CD14-positive monocyte (primary cell): ENCODE results near the gene USP30. TPM values are rescaled to one million over a fixed set of nuclear protein-coding genes. Genes with fewer than 3 reads are reported as not detected.

Experiments
- DNase-seq, 3 donors: peaks; one replicate each; pipeline ENCODE4 v3.0.0-alpha.2; 2011 to 2022
- H2AFZ ChIP-seq: 2 replicates; pipeline ENCODE4 v1.6.0; 2012; ENCODE audit warnings: mild to moderate bottlenecking, low read depth, low read length, inconsistent platforms; ENCODE audit not compliant: insufficient read depth, poor library complexity, severe bottlenecking
- H3K27ac ChIP-seq, 2 donors: 1 replicate in 1 of 2; 2 replicates in 1 of 2; pipeline ENCODE4 v1.5.1; 2012 to 2013; ENCODE audit warnings: low read length in 2 of 2, control low read depth in 1 of 2, inconsistent platforms in 1 of 2, low read depth in 1 of 2, mild to moderate bottlenecking in 1 of 2
- H3K27me3 ChIP-seq, 2 donors: one replicate each; pipeline versions ENCODE4 v1.6.0 to v1.6.1; 2011 to 2013; ENCODE audit warnings: low read length in 2 of 2; ENCODE audit not compliant: control insufficient read depth in 2 of 2, insufficient read depth in 2 of 2
- H3K36me3 ChIP-seq, 2 donors: replicated peaks in 1 of 2; 1 replicate in 1 of 2; 2 replicates in 1 of 2; pipeline versions ENCODE4 v1.5.1 to v1.6.1; 2012 to 2013; ENCODE audit warnings: low read length in 2 of 2, control low read depth in 1 of 2, inconsistent platforms in 1 of 2, mild to moderate bottlenecking in 1 of 2; ENCODE audit not compliant: insufficient read depth in 2 of 2, control insufficient read depth in 1 of 2
- H3K4me1 ChIP-seq, 2 donors: 1 replicate in 1 of 2; 2 replicates in 1 of 2; pipeline versions ENCODE4 v1.5.1 to v1.6.1; 2012 to 2013; ENCODE audit warnings: low read length in 2 of 2, control low read depth in 1 of 2, inconsistent platforms in 1 of 2, mild to moderate bottlenecking in 1 of 2, moderate library complexity in 1 of 2; ENCODE audit not compliant: insufficient read depth in 2 of 2, control insufficient read depth in 1 of 2
- H3K4me2 ChIP-seq: replicated peaks from 2 replicates; pipeline ENCODE3; 2012; ENCODE audit warnings: low read length, moderate library complexity, mild to moderate bottlenecking; ENCODE audit not compliant: poor library complexity, severe bottlenecking; ENCODE audit errors: extremely low read depth
- H3K4me3 ChIP-seq, 3 experiments: fragments of 200-600 bp in 1 of 3; sonication (generic) in 1 of 3; replicated peaks in 1 of 3; 1 replicate in 2 of 3; 2 replicates in 1 of 3; pipeline ENCODE4 v1.5.1; 2011 to 2013; ENCODE audit warnings: low read length in 3 of 3, mild to moderate bottlenecking in 3 of 3, control low read depth in 2 of 3, low read depth in 2 of 3, inconsistent platforms in 1 of 3, moderate library complexity in 1 of 3
- H3K79me2 ChIP-seq: 2 replicates; pipeline ENCODE4 v1.6.0; 2012; ENCODE audit warnings: mild to moderate bottlenecking, control low read depth, inconsistent platforms, low read length, moderate library complexity; ENCODE audit not compliant: insufficient read depth
- H3K9ac ChIP-seq: 2 replicates; pipeline ENCODE4 v1.6.0; 2017; ENCODE audit warnings: low read length, mild to moderate bottlenecking; ENCODE audit not compliant: insufficient read depth, poor library complexity, severe bottlenecking
- H3K9me3 ChIP-seq, 2 donors: replicated peaks in 1 of 2; 1 replicate in 1 of 2; 2 replicates in 1 of 2; pipeline versions ENCODE4 v1.5.1 to v1.6.1; 2012 to 2013; ENCODE audit warnings: low read length in 2 of 2, control low read depth in 1 of 2; ENCODE audit not compliant: control insufficient read depth in 1 of 2, insufficient read depth in 1 of 2
- H4K20me1 ChIP-seq: 2 replicates; pipeline ENCODE4 v1.6.0; 2012; ENCODE audit warnings: mild to moderate bottlenecking, low read length, control low read depth, moderate library complexity; ENCODE audit not compliant: insufficient read depth
- H3K27ac Mint-ChIP-seq, 7 donors: one replicate each; pipeline ENCODE4 v1.8.0; 2020; ENCODE audit warnings: mild to moderate bottlenecking in 7 of 7, mixed read lengths in 7 of 7, moderate library complexity in 6 of 7, inconsistent platforms in 2 of 7
- H3K27me3 Mint-ChIP-seq, 3 donors: one replicate each; pipeline ENCODE4 v1.8.0; 2021 to 2022; ENCODE audit warnings: low read depth in 3 of 3, mild to moderate bottlenecking in 3 of 3, mixed read lengths in 3 of 3, moderate library complexity in 3 of 3, inconsistent platforms in 1 of 3
- H3K36me3 Mint-ChIP-seq, 2 donors: one replicate each; pipeline ENCODE4 v1.8.0; 2020; ENCODE audit warnings: mixed read lengths in 2 of 2, inconsistent platforms in 1 of 2, mild to moderate bottlenecking in 1 of 2
- H3K4me1 Mint-ChIP-seq: one replicate; pipeline ENCODE4 v1.8.0; 2020; ENCODE audit warnings: mild to moderate bottlenecking, mixed read lengths
- H3K4me3 Mint-ChIP-seq, 2 donors: one replicate each; pipeline ENCODE4 v1.8.0; 2020; ENCODE audit warnings: mild to moderate bottlenecking in 2 of 2, mixed read lengths in 2 of 2, moderate library complexity in 1 of 2
- H3K9me3 Mint-ChIP-seq, 7 donors: one replicate each; pipeline ENCODE4 v1.8.0; 2020 to 2022; ENCODE audit warnings: mixed read lengths in 7 of 7, mild to moderate bottlenecking in 6 of 7, moderate library complexity in 6 of 7, inconsistent platforms in 2 of 7
- WGBS: methylation state at CpG from one replicate; pipeline ENCODE4 v1.1.5; 2013; ENCODE audit warnings: missing lambda C conversion rate; ENCODE audit not compliant: insufficient coverage; 5-methylcytosine and 5-hydroxymethylcytosine counted together
- intact Hi-C, 2 donors: fragments of 100-400 bp; cut with micrococcal nuclease; formaldehyde crosslinking; loops; one replicate each; pipeline versions ENCODE4 v1.15.0 to v1.15.1; 2023
- polyA plus RNA-seq, 3 donors: library from polyadenylated mRNA; depleted of rRNA in 1 of 3; unstranded in 2 of 3; stranded (reverse) in 1 of 3; fragments of 300-500 nt in 2 of 3; fragments of >200 nt in 1 of 3; fragmentation: Illumina TruSeq in 2 of 3; gene quantifications; 1 replicate in 2 of 3; 2 replicates in 1 of 3; pipeline ENCODE4 v1.2.3, GENCODE V29; 2012 to 2021
- TF ChIP-seq, protein P1 (sequence below): fragments of 200-600 bp; IDR thresholded peaks from one replicate; pipeline ENCODE4 v1.8.0; 2022; ENCODE audit warnings: antibody characterized with exemption, mild to moderate bottlenecking

The USP30 gene
- polyA plus RNA-seq, 3 donors: 4.5 to 8.2 (median 6.8) TPM

DNA sequence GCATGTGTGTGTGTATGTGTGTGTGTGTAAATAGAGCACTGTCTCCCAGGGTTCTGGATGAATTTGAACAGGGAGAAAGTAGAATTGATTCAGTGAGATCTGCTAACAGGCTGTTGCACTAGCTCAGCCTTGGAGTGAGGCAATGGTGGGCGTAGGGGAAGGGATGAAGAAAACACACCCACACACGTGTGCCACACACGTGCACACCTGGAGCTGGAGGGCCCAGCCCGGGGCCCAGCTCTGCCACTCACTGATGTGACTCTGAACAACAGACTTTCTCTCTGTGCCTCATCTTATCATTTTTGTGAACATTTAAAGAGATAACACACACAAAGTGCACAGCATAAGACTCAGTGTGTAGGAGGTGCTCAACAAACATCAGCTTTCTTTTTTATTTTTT is 68.2 kb downstream of the USP30 start:
- no peak overlapping the region for H3K4me2 ChIP-seq
- no peak for DNase-seq
- H2AFZ ChIP-seq: no peak overlapping the region
- H3K36me3 ChIP-seq: no peaks in the 10 kb centered on the region
- peaks cover 0 to 7% of the 10 kb centered on the region in 2 donors for H3K4me1 ChIP-seq
- intact Hi-C loops: no loop called here
- no peak overlapping the region for H3K4me3 ChIP-seq
- no peaks in the 10 kb centered on the region for H4K20me1 ChIP-seq
- H3K27ac ChIP-seq: no peak overlapping the region
- TF ChIP-seq, protein P1, sequence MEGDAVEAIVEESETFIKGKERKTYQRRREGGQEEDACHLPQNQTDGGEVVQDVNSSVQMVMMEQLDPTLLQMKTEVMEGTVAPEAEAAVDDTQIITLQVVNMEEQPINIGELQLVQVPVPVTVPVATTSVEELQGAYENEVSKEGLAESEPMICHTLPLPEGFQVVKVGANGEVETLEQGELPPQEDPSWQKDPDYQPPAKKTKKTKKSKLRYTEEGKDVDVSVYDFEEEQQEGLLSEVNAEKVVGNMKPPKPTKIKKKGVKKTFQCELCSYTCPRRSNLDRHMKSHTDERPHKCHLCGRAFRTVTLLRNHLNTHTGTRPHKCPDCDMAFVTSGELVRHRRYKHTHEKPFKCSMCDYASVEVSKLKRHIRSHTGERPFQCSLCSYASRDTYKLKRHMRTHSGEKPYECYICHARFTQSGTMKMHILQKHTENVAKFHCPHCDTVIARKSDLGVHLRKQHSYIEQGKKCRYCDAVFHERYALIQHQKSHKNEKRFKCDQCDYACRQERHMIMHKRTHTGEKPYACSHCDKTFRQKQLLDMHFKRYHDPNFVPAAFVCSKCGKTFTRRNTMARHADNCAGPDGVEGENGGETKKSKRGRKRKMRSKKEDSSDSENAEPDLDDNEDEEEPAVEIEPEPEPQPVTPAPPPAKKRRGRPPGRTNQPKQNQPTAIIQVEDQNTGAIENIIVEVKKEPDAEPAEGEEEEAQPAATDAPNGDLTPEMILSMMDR: no peak
- no CpG with 5 or more reads among the region's 4 CpGs for WGBS
- Mint-ChIP-seq H3K27me3 (peaks cover 0 to 5% (median 2%) of the 10 kb centered on the region in 3 donors), H3K27ac (no peak overlapping the region), H3K4me1 (peaks cover 8% of the 10 kb centered on the region), H3K4me3 (no peak overlapping the region), H3K36me3 (peaks cover 0 to 1% of the 10 kb centered on the region in 2 donors), H3K9me3 (no peaks in the 10 kb centered on the region)
- no peaks in the 10 kb centered on the region for H3K27me3 ChIP-seq
- no peaks in the 10 kb centered on the region for H3K9me3 ChIP-seq
- no peaks in the 10 kb centered on the region for H3K79me2 ChIP-seq
- H3K9ac ChIP-seq: no peak overlapping the region

DNA sequence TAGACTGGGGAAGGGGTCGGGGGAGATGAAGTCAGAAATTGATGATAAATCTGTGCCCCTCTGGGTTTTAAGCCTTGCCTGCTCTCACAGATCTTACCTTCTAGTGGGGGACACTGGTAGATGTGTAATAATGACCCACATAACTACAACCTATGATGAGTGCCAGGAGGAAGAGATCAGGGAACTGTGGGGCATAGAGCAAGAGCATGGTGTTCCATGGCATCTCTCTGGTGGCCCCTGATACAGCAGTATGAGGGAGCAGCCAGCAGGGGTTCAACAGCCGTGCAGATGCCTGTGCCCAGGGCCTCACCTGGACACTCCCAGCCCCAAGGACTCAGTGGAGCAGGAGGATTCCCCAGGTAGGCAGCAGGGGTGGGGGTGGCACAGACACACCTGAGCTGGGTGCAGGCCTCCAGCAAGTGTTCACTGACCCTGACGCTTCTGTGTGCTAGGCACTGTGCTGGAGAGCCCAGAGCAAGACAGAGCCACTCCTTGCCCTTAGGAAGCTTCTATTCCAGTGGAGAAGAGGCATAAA is 69.0 kb downstream of the USP30 start:
- H3K4me3 Mint-ChIP-seq: no peak overlapping the region
- 96% methylated on average over 2 of the region's 3 CpGs for WGBS
- H3K4me1 ChIP-seq: no peaks in the 10 kb centered on the region
- no peaks in the 10 kb centered on the region for H4K20me1 ChIP-seq
- H3K27me3 Mint-ChIP-seq: peaks cover 0 to 5% (median 2%) of the 10 kb centered on the region in 3 donors
- peak overlapping the region in 1 of 7 donors; percentile 9 for H3K27ac Mint-ChIP-seq
- no peaks in the 10 kb centered on the region for H3K9me3 Mint-ChIP-seq
- H3K4me2 ChIP-seq: no peak overlapping the region
- DNase-seq: no peak
- no peak overlapping the region for H2AFZ ChIP-seq
- H3K4me1 Mint-ChIP-seq: no peaks in the 10 kb centered on the region
- H3K9me3 ChIP-seq: no peaks in the 10 kb centered on the region
- TF ChIP-seq, protein P1: no peak
- H3K27ac ChIP-seq: no peak overlapping the region
- no peak overlapping the region for H3K9ac ChIP-seq
- H3K79me2 ChIP-seq: no peaks in the 10 kb centered on the region
- H3K27me3 ChIP-seq: no peaks in the 10 kb centered on the region
- intact Hi-C loops: no loop called here
- H3K36me3 Mint-ChIP-seq: no peaks in the 10 kb centered on the region
- H3K36me3 ChIP-seq: no peaks in the 10 kb centered on the region
- H3K4me3 ChIP-seq: no peak overlapping the region
